H1 (cell line): ENCODE data around the gene NPAT. TPM values are rescaled to one million over a fixed set of nuclear protein-coding genes. Genes with fewer than 3 reads are reported as not detected.

ENCODE experiments used
- CTCF ChIA-PET: fragments of 300-600 bp; sonication (Branson Sonifier 250); formaldehyde crosslinking; loops from one replicate; lab custom pipeline; 2021; ENCODE audit not compliant: partially characterized antibody; lab: Charles Lee
- POLR2A ChIA-PET: fragments of 300-600 bp; sonication (Branson Sonifier 250); formaldehyde crosslinking; loops from one replicate; lab custom pipeline; 2021; ENCODE audit warnings: inconsistent platforms; ENCODE audit not compliant: partially characterized antibody; lab: Charles Lee
- DNase-seq, 2 experiments: peaks; one replicate each; pipeline versions ENCODE4 v3.0.0 to v3.0.0-alpha.2; 2010 to 2022; ENCODE audit warnings: low spot score in 2 of 2, low read depth in 1 of 2, mixed read lengths in 1 of 2
- FAIRE-seq: peaks from 2 replicates; lab custom pipeline; 2011; peaks lifted over from hg19 to GRCh38; lab: Jason Lieb, UNC
- H2AFZ ChIP-seq: 2 replicates; pipeline ENCODE4 v1.8.1; 2012; ENCODE audit warnings: low read length, inconsistent platforms
- H2AK5ac ChIP-seq: 2 replicates; pipeline ENCODE4 v1.6.1; 2013; ENCODE audit warnings: low read depth, low read length
- H2BK120ac ChIP-seq: replicated peaks from 2 replicates; pipeline ENCODE3; 2013; ENCODE audit warnings: low read depth, low read length, inconsistent platforms
- H2BK12ac ChIP-seq: 2 replicates; pipeline ENCODE4 v1.6.1; 2013; ENCODE audit warnings: low read depth, low read length
- H2BK15ac ChIP-seq: 2 replicates; pipeline ENCODE4 v1.6.1; 2013; ENCODE audit warnings: low read length
- H2BK20ac ChIP-seq: 2 replicates; pipeline ENCODE4 v1.6.1; 2013; ENCODE audit warnings: low read length
- H2BK5ac ChIP-seq: 2 replicates; pipeline ENCODE4 v1.6.1; 2013; ENCODE audit warnings: low read depth, low read length
- H3K14ac ChIP-seq: 2 replicates; pipeline ENCODE4 v1.6.1; 2013; ENCODE audit warnings: inconsistent platforms; ENCODE audit not compliant: insufficient read length
- H3K18ac ChIP-seq: 2 replicates; pipeline ENCODE4 v1.6.1; 2013; ENCODE audit warnings: low read length; ENCODE audit errors: extremely low read depth
- H3K23ac ChIP-seq: 2 replicates; pipeline ENCODE4 v1.6.1; 2013; ENCODE audit warnings: inconsistent platforms; ENCODE audit not compliant: insufficient read length
- H3K23me2 ChIP-seq: 2 replicates; pipeline ENCODE4 v1.6.1; 2013; ENCODE audit warnings: low read depth, low read length
- H3K27ac ChIP-seq: 2 replicates; pipeline ENCODE4 v1.6.1; 2011; ENCODE audit warnings: low read depth, low read length, inconsistent platforms
- H3K27me3 ChIP-seq, 4 experiments: replicated peaks in 1 of 4; 1 replicate in 1 of 4; 2 replicates in 3 of 4; pipeline versions ENCODE4 v1.6.1 to v1.8.1; 2011 to 2013; ENCODE audit warnings: low read length in 3 of 4, mild to moderate bottlenecking in 3 of 4, inconsistent platforms in 2 of 4, mixed read lengths in 2 of 4, moderate library complexity in 1 of 4; ENCODE audit not compliant: control insufficient read depth in 3 of 4, insufficient read depth in 3 of 4; ENCODE audit errors: extremely low read depth in 1 of 4
- H3K36me3 ChIP-seq, 4 experiments: 2 replicates each; pipeline versions ENCODE4 v1.6.1 to v1.8.1; 2011 to 2013; ENCODE audit warnings: mild to moderate bottlenecking in 4 of 4, low read length in 3 of 4, moderate library complexity in 2 of 4, control low read depth in 1 of 4, inconsistent platforms in 1 of 4; ENCODE audit not compliant: insufficient read depth in 4 of 4, control insufficient read depth in 2 of 4
- H3K4ac ChIP-seq: replicated peaks from 2 replicates; pipeline ENCODE3; 2013; ENCODE audit warnings: low read length, low read depth, mixed read lengths, inconsistent platforms; ENCODE audit not compliant: insufficient read length
- H3K4me1 ChIP-seq, 4 experiments: replicated peaks in 1 of 4; 1 replicate in 1 of 4; 2 replicates in 3 of 4; pipeline versions ENCODE4 v1.6.1 to v1.8.1; 2011 to 2013; ENCODE audit warnings: low read length in 3 of 4, inconsistent platforms in 2 of 4, mixed read lengths in 1 of 4; ENCODE audit not compliant: insufficient read depth in 4 of 4, control insufficient read depth in 3 of 4
- H3K4me2 ChIP-seq, 2 experiments: 2 replicates each; pipeline versions ENCODE4 v1.6.1 to v1.8.1; 2011 to 2013; ENCODE audit warnings: low read depth in 2 of 2, low read length in 2 of 2, control low read depth in 1 of 2, inconsistent platforms in 1 of 2, mild to moderate bottlenecking in 1 of 2; ENCODE audit not compliant: insufficient read depth in 1 of 2
- H3K4me3 ChIP-seq, 4 experiments: fragments of 200-600, 300-600 bp in 1 of 4; sonication (generic), shearing (Covaris generic), sonication (Bioruptor Twin) in 1 of 4; 2 replicates each; pipeline versions ENCODE4 v1.5.1 to v1.8.1; 2011 to 2016; ENCODE audit warnings: low read length in 4 of 4, low read depth in 3 of 4, control low read depth in 2 of 4, inconsistent platforms in 2 of 4, mild to moderate bottlenecking in 2 of 4, mixed read lengths in 1 of 4, moderate library complexity in 1 of 4; ENCODE audit not compliant: insufficient read depth in 2 of 4; ENCODE audit errors: extremely low read depth in 1 of 4
- H3K56ac ChIP-seq: replicated peaks from 2 replicates; pipeline ENCODE3; 2013; ENCODE audit warnings: low read depth, mild to moderate bottlenecking, mixed read lengths, low read length, inconsistent platforms; ENCODE audit not compliant: insufficient read length
- H3K79me1 ChIP-seq: 2 replicates; pipeline ENCODE4 v1.6.1; 2013; ENCODE audit warnings: low read depth, low read length, control low read depth
- H3K79me2 ChIP-seq, 2 experiments: 2 replicates each; pipeline versions ENCODE4 v1.6.1 to v1.8.1; 2012 to 2013; ENCODE audit warnings: low read length in 2 of 2, mild to moderate bottlenecking in 2 of 2, inconsistent platforms in 1 of 2; ENCODE audit not compliant: insufficient read depth in 2 of 2, control insufficient read depth in 1 of 2
- H3K9ac ChIP-seq, 4 experiments: replicated peaks in 1 of 4; 1 replicate in 1 of 4; 2 replicates in 3 of 4; pipeline versions ENCODE4 v1.6.1 to v1.8.1; 2011 to 2013; ENCODE audit warnings: low read depth in 3 of 4, low read length in 3 of 4, control low read depth in 2 of 4, mild to moderate bottlenecking in 2 of 4, moderate library complexity in 2 of 4, inconsistent platforms in 1 of 4; ENCODE audit errors: extremely low read depth in 1 of 4
- H3K9me3 ChIP-seq, 2 experiments: 2 replicates each; pipeline versions ENCODE4 v1.6.1 to v1.8.1; 2012 to 2013; ENCODE audit warnings: mild to moderate bottlenecking in 2 of 2, moderate library complexity in 2 of 2, control low read depth in 1 of 2, inconsistent platforms in 1 of 2, low read depth in 1 of 2, low read length in 1 of 2, mixed read lengths in 1 of 2; ENCODE audit not compliant: insufficient read depth in 2 of 2
- H4K20me1 ChIP-seq, 2 experiments: replicated peaks in 1 of 2; 2 replicates each; pipeline versions ENCODE3 to v1.8.1; 2011 to 2013; ENCODE audit warnings: inconsistent platforms in 2 of 2, low read length in 2 of 2, mild to moderate bottlenecking in 1 of 2; ENCODE audit not compliant: insufficient read depth in 2 of 2, control insufficient read depth in 1 of 2
- H4K5ac ChIP-seq: 2 replicates; pipeline ENCODE4 v1.6.1; 2013; ENCODE audit warnings: low read length, low read depth, mixed read lengths, inconsistent platforms; ENCODE audit not compliant: insufficient read length
- H4K8ac ChIP-seq: 2 replicates; pipeline ENCODE4 v1.8.0; 2013; ENCODE audit warnings: mild to moderate bottlenecking, moderate library complexity, low read length, inconsistent platforms; ENCODE audit not compliant: insufficient read depth; ENCODE audit errors: extremely low read depth
- H4K91ac ChIP-seq: replicated peaks from 2 replicates; pipeline ENCODE3; 2013; ENCODE audit warnings: low read length, mixed read lengths, inconsistent platforms; ENCODE audit not compliant: insufficient read length
- CEBPB ChIP-seq: IDR thresholded peaks from 2 replicates; pipeline ENCODE4 v1.6.1; 2012; ENCODE audit warnings: low read depth, low read length
- EGR1 ChIP-seq: IDR thresholded peaks from 2 replicates; pipeline ENCODE4 v1.6.1; 2011; ENCODE audit warnings: low read depth, low read length, borderline replicate concordance
- KDM4A ChIP-seq: IDR thresholded peaks from one replicate; pipeline ENCODE4 v1.7.1; 2012; ENCODE audit warnings: low read depth, mild to moderate bottlenecking, moderate library complexity, low read length, inconsistent platforms; ENCODE audit not compliant: severe bottlenecking
- PHF8 ChIP-seq: fragments of 200-600 bp; sonication (generic); conservative IDR thresholded peaks from 2 replicates; pipeline ENCODE4 v1.7.1; 2012; ENCODE audit warnings: low read depth, mild to moderate bottlenecking, inconsistent platforms, low read length, moderate library complexity
- POLR2A ChIP-seq, 2 experiments: IDR thresholded peaks; 1 replicate in 1 of 2; 2 replicates in 1 of 2; pipeline ENCODE4 v1.6.1; 2011; ENCODE audit warnings: low read depth in 2 of 2, low read length in 2 of 2, mild to moderate bottlenecking in 2 of 2; ENCODE audit errors: control extremely low read depth in 1 of 2
- RAD21 ChIP-seq, 2 experiments: IDR thresholded peaks in 1 of 2; conservative IDR thresholded peaks in 1 of 2; 2 replicates each; pipeline ENCODE4 v1.6.1; 2011; ENCODE audit warnings: low read depth in 2 of 2, low read length in 2 of 2, improper control_type of control experiment in 1 of 2, inconsistent platforms in 1 of 2, mild to moderate bottlenecking in 1 of 2, moderate library complexity in 1 of 2
- RBBP5 ChIP-seq: IDR thresholded peaks from 2 replicates; pipeline ENCODE4 v1.7.1; 2012; ENCODE audit warnings: low read depth, mild to moderate bottlenecking, inconsistent platforms, low read length, moderate library complexity, borderline replicate concordance
- RXRA ChIP-seq: IDR thresholded peaks from 2 replicates; pipeline ENCODE4 v1.6.1; 2011; ENCODE audit warnings: low read depth, mild to moderate bottlenecking, low read length, moderate library complexity; ENCODE audit not compliant: insufficient read depth
- SAP30 ChIP-seq: fragments of 300-600 bp; sonication (generic); IDR thresholded peaks from 2 replicates; pipeline ENCODE4 v1.7.1; 2012; ENCODE audit warnings: low read length, moderate library complexity, mild to moderate bottlenecking, inconsistent platforms; ENCODE audit not compliant: insufficient read depth, insufficient replicate concordance
- SIX5 ChIP-seq: IDR thresholded peaks from 2 replicates; pipeline ENCODE4 v1.6.1; 2011; ENCODE audit warnings: mild to moderate bottlenecking, low read depth, low read length
- ZNF274 ChIP-seq: IDR thresholded peaks from 2 replicates; pipeline ENCODE4 v1.7.0; 2012; ENCODE audit warnings: low read length, borderline replicate concordance; ENCODE audit errors: extremely low read depth
- WGBS, 2 experiments: shearing (Covaris generic) in 1 of 2; methylation state at CpG; one replicate each; pipeline versions ENCODE4 v1.1.6 to v1.1.7; 2013 to 2015; ENCODE audit warnings: low lambda C conversion rate in 2 of 2, mixed read lengths in 2 of 2, inconsistent platforms in 1 of 2, low coverage in 1 of 2, missing lambda C conversion rate in 1 of 2; ENCODE audit not compliant: insufficient replicate concordance in 2 of 2, insufficient coverage in 1 of 2, insufficient read length in 1 of 2; ENCODE audit errors: extremely low coverage in 1 of 2, missing lambda C conversion rate in 1 of 2; 5-methylcytosine and 5-hydroxymethylcytosine counted together
- polyA plus RNA-seq, 7 experiments: library from polyadenylated mRNA; depleted of rRNA in 3 of 7; stranded (reverse) in 5 of 7; unstranded in 2 of 7; fragments of >200 nt in 5 of 7; fragments of 200-250 nt in 2 of 7; gene quantifications; 1 replicate in 5 of 7; 2 replicates in 1 of 7; 4 replicates in 1 of 7; pipeline versions ENCODE4 v1.2.1 to v1.2.3, GENCODE V29; 2011 to 2013; ENCODE audit warnings: missing spikeins in 2 of 7, mixed read lengths in 2 of 7
- total RNA-seq: library from RNA; stranded (reverse); fragmentation: NEBNext Ultra II Directional; extraction: Animal tissue kit (Norgen Biotek cat#: 25700); gene quantifications from 2 replicates; pipeline ENCODE4 v1.2.1, GENCODE V29; 2021

NPAT gene
- total and polyA plus RNA-seq, 2 of the 8 experiments (the other 6 are each of a cell fraction or from before 2014, with no cell fraction given) = 4.6 to 23.4 TPM

GRCh38 chr11:108223348-108224149 lies 1.1 kb upstream of the NPAT start:
- Histone ChIP-seq H3K36me3 (peaks cover 0 to 12% (median 3%) of the 10 kb centered on the region in 4 experiments; a peak in 5 of 8 replicates), H2BK120ac (no peak overlapping the region), H3K27me3 (no peaks in the 10 kb centered on the region), H2AK5ac (no peak overlapping the region), H3K56ac (peak overlapping the region; percentile 38), H3K18ac (no peak overlapping the region; the same call in 1 of the 2 replicates), H3K9ac (peak overlapping the region; percentile 86 to 93 (median 92)), H3K4me2 (peak overlapping the region; percentile 92 to 99), H4K20me1 (peaks cover 2 to 3% of the 10 kb centered on the region in 2 experiments), H3K9me3 (no peaks in the 10 kb centered on the region), H3K4me1 (peaks cover 4 to 11% (median 4%) of the 10 kb centered on the region in 4 experiments; a peak in 6 of 7 replicates), H3K79me1 (peaks cover 4% of the 10 kb centered on the region), H3K4me3 (peak overlapping the region; percentile 91 to 100 (median 93)), H4K5ac (peak overlapping the region; percentile 94), H4K91ac (peak overlapping the region; percentile 22), H3K4ac (no peak overlapping the region), H4K8ac (no peak overlapping the region), H3K27ac (peak overlapping the region; percentile 94), H3K23ac (no peak overlapping the region), H2BK20ac (no peak overlapping the region), H3K79me2 (peaks cover 31 to 77% of the 10 kb centered on the region in 2 experiments), H3K14ac (peak overlapping the region; percentile 84), H3K23me2 (peaks cover 8% of the 10 kb centered on the region), H2BK5ac (peak overlapping the region; percentile 97), H2AFZ (peak overlapping the region; percentile 52), H2BK12ac (peak overlapping the region; percentile 72; the same call in 1 of the 2 replicates), H2BK15ac (no peak overlapping the region)
- DNase-seq = no peak
- WGBS, 2 experiments = 14% methylated on average over 20 of the region's 20 CpGs; no CpG with 5 or more reads in 1 of the 2 experiments
- ChIA-PET CTCF (interaction anchor here (0.8 to 3.5 kb wide), 9 partner anchors 8 to 457 kb away, joined by 3 to 11 read pairs (median 4); no protein-coding TSS in a partner anchor), POLR2A (interaction anchor here (0.6 to 3.5 kb wide), 10 partner anchors 14 to 429 kb away, joined by 3 to 17 read pairs (median 4); partner anchors contain the start of gene CUL5)
- FAIRE-seq = no peak
- TF ChIP-seq SAP30 = peak; percentile 11
- TF ChIP-seq SIX5 = no peak
- no peak for TF ChIP-seq RBBP5
- no peak for TF ChIP-seq RAD21 (IDR thresholded peaks at IDR 0.05 in 1 of 2, conservative IDR thresholded peaks at IDR 0.05 in 1 of 2; ENCODE audit: low read depth in 2 of 2, low read length in 2 of 2)
- no peak for TF ChIP-seq RXRA
- no peak for TF ChIP-seq EGR1
- TF ChIP-seq PHF8 = no peak
- no peak for TF ChIP-seq CEBPB
- TF ChIP-seq KDM4A = no peak
- TF ChIP-seq ZNF274 = no peak
- TF ChIP-seq POLR2A (IDR thresholded peaks at IDR 0.05; ENCODE audit: control extremely low read depth in 1 of 2, low read depth in 2 of 2, low read length in 2 of 2) = no peak
